Stimulated activated naive CD4-positive, alpha-beta T cell treated with Interleukin-2 at 50 U/mL for 16 hours (primary cell): ENCODE results near the gene RIMBP2.

Experiments
- DNase-seq: peaks from one replicate; lab custom pipeline; 2025; lab: John Stamatoyannopoulos, UW

Gene RIMBP2

GRCh38 chr12:130371296-130371695 is 344.8 kb downstream of the RIMBP2 start:
- DNase-seq = no peak

GRCh38 chr12:130369816-130370215 is 346.3 kb downstream of the RIMBP2 start:
- no peak for DNase-seq

- no peak for DNase-seq
Observed at GRCh38 chr12:130367523-130367922, 348.6 kb downstream of the RIMBP2 start.

- DNase-seq = no peak
Observed at GRCh38 chr12:130367003-130367402, 349.1 kb downstream of the RIMBP2 start.

GRCh38 chr12:130366159-130366558 is 349.9 kb downstream of the RIMBP2 start:
- DNase-seq = no peak

GRCh38 chr12:130364578-130364977 is 351.5 kb downstream of the RIMBP2 start:
- no peak for DNase-seq

GRCh38 chr12:130362060-130362459 is 354.0 kb downstream of the RIMBP2 start:
- no peak for DNase-seq

GRCh38 chr12:130357729-130358330 is 358.3 kb downstream of the RIMBP2 start:
- no peak for DNase-seq

GRCh38 chr12:130357241-130357640 is 358.9 kb downstream of the RIMBP2 start:
- no peak for DNase-seq

GRCh38 chr12:130356222-130356621 is 359.9 kb downstream of the RIMBP2 start:
- DNase-seq = no peak

- no peak for DNase-seq
Observed at GRCh38 chr12:130354407-130354806, 361.7 kb downstream of the RIMBP2 start.

GRCh38 chr12:130353081-130353480 is 363.0 kb downstream of the RIMBP2 start:
- DNase-seq = no peak

GRCh38 chr12:130351326-130351725 is 364.8 kb downstream of the RIMBP2 start:
- no peak for DNase-seq

- no peak for DNase-seq
Observed at GRCh38 chr12:130350715-130351114, 365.4 kb downstream of the RIMBP2 start.

- DNase-seq = no peak
Observed at GRCh38 chr12:130347588-130347987, 368.5 kb downstream of the RIMBP2 start.
